Activated naive CD4-positive, alpha-beta T cell treated with anti-CD3 and anti-CD28 coated beads, Interleukin-2, amount 50 U/mL, for 24 hours (primary cell): ENCODE results near the gene CYB5R4.

Experiments used
- H3K27ac Mint-ChIP-seq: one replicate; pipeline ENCODE4 v1.8.0; 2021; ENCODE audit warnings: mild to moderate bottlenecking, mixed read lengths
- H3K27me3 Mint-ChIP-seq: one replicate; pipeline ENCODE4 v1.8.0; 2021; ENCODE audit warnings: mixed read lengths
- H3K36me3 Mint-ChIP-seq: one replicate; pipeline ENCODE4 v1.8.0; 2021; ENCODE audit warnings: mixed read lengths
- H3K4me1 Mint-ChIP-seq: one replicate; pipeline ENCODE4 v1.8.0; 2021; ENCODE audit warnings: mixed read lengths
- H3K4me3 Mint-ChIP-seq: one replicate; pipeline ENCODE4 v1.8.0; 2021; ENCODE audit warnings: mild to moderate bottlenecking, mixed read lengths
- H3K9me3 Mint-ChIP-seq: one replicate; pipeline ENCODE4 v1.8.0; 2021; ENCODE audit warnings: mixed read lengths

The CYB5R4 gene

GRCh38 chr6:83859410-83860358 lies at the start of gene CYB5R4:
Gene CYB5R4, plus strand, starts transcription at chr6:83859689. Its CDS starts 94 bp downstream, at chr6:83859783.
- peak within 1 kb of the TSS; percentile 90 for H3K27ac Mint-ChIP-seq
- H3K4me3 Mint-ChIP-seq = peak within 1 kb of the TSS; percentile 93
- H3K27me3 Mint-ChIP-seq = peaks cover 11% of the 10 kb centered on the region
- H3K36me3 Mint-ChIP-seq = peaks cover under 1% of the 10 kb centered on the region
- no peaks in the 10 kb centered on the region for H3K9me3 Mint-ChIP-seq
- H3K4me1 Mint-ChIP-seq = peaks cover 37% of the 10 kb centered on the region

DNA sequence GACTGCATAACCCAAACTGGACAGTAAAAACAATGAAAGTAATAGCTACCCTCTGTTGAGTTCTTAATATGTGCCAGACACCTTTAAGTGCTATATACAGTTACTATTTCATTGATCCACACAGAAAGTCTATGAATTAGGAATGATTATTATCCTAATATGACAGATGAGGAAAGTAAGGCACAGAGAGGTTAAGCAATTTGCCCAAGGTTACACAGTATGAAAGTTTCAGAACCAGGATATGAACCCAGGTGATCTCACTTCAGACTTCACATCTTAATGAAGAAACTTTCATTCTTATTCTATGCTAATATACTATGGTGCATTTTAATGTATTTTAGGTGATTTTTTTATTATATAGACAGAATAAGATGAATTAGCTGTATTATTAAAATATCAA lies 46.9 kb upstream of the CYB5R4 start:
- Mint-ChIP-seq H3K36me3 (no peaks in the 10 kb centered on the region), H3K27me3 (no peaks in the 10 kb centered on the region), H3K9me3 (no peaks in the 10 kb centered on the region), H3K4me1 (no peaks in the 10 kb centered on the region), H3K27ac (no peak overlapping the region), H3K4me3 (no peak overlapping the region)

- peaks cover 1% of the 10 kb centered on the region for H3K27me3 Mint-ChIP-seq
- no peaks in the 10 kb centered on the region for H3K9me3 Mint-ChIP-seq
- no peaks in the 10 kb centered on the region for H3K4me1 Mint-ChIP-seq
- no peaks in the 10 kb centered on the region for H3K36me3 Mint-ChIP-seq
- H3K27ac Mint-ChIP-seq = no peak overlapping the region
- H3K4me3 Mint-ChIP-seq = no peak overlapping the region
Observed at GRCh38 chr6:83815631-83816272, 43.7 kb upstream of the CYB5R4 start.

GRCh38 chr6:83822629-83823169 lies 36.8 kb upstream of the CYB5R4 start:
- no peaks in the 10 kb centered on the region for H3K9me3 Mint-ChIP-seq
- H3K36me3 Mint-ChIP-seq = no peaks in the 10 kb centered on the region
- H3K27me3 Mint-ChIP-seq = peaks cover 8% of the 10 kb centered on the region
- H3K27ac Mint-ChIP-seq = no peak overlapping the region
- H3K4me3 Mint-ChIP-seq = no peak overlapping the region
- no peaks in the 10 kb centered on the region for H3K4me1 Mint-ChIP-seq

GRCh38 chr6:83824388-83824801 lies 35.1 kb upstream of the CYB5R4 start:
- Mint-ChIP-seq H3K36me3 (no peaks in the 10 kb centered on the region), H3K9me3 (no peaks in the 10 kb centered on the region), H3K27me3 (peaks cover 7% of the 10 kb centered on the region), H3K27ac (no peak overlapping the region), H3K4me1 (no peaks in the 10 kb centered on the region), H3K4me3 (no peak overlapping the region)

DNA sequence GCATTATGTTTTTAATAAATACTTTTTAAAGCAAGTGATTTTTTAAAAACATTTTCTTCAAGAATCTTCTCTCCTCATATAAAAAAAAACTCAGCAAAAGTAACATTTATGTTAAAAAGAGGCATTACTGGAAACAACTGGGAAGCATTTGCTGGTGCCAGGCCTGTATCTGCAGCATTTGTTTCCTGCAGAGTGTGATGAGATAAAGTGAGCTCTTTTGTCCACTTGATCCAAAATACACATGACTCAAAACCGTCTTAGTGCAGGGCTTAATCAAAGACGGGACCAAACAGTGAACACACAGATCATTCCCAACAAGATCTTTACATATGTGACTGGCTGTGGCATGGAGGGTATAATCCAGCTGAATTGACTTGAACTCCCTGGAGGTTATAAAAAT lies 34.7 kb upstream of the CYB5R4 start:
- Mint-ChIP-seq H3K27me3 (peaks cover 9% of the 10 kb centered on the region), H3K4me1 (no peaks in the 10 kb centered on the region)

GRCh38 chr6:83827050-83827449 lies 32.4 kb upstream of the CYB5R4 start:
- Mint-ChIP-seq H3K36me3 (no peaks in the 10 kb centered on the region), H3K4me3 (no peak overlapping the region), H3K9me3 (peaks cover 5% of the 10 kb centered on the region), H3K27ac (no peak overlapping the region), H3K4me1 (no peaks in the 10 kb centered on the region), H3K27me3 (peaks cover 17% of the 10 kb centered on the region)

More for the DNA sequence above, 34.7 kb upstream of the CYB5R4 start:
- Mint-ChIP-seq H3K27ac (no peak overlapping the region), H3K9me3 (no peaks in the 10 kb centered on the region), H3K36me3 (no peaks in the 10 kb centered on the region), H3K4me3 (no peak overlapping the region)

DNA sequence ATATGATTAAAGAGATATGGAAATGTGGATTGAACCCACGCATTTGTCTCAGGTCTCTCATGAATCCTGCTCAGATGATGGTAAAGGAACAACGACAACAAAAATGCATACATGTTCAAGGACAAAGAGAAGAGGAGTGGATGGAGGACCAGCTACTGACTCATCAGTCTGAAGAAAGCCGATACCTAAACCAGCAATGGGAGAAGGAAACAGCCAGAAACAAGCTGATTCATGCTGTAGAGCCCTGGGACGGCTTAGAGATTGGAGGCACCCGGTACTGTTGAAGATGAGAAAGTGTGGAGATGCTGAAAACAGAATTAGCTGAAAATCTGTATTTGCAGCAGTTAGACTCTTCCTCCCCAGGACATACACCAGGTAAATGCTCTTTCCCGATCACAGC lies 20.8 kb upstream of the CYB5R4 start:
- H3K27ac Mint-ChIP-seq = no peak overlapping the region
- H3K4me3 Mint-ChIP-seq = no peak overlapping the region
- H3K27me3 Mint-ChIP-seq = peaks cover 27% of the 10 kb centered on the region
- peaks cover 20% of the 10 kb centered on the region for H3K9me3 Mint-ChIP-seq
- H3K4me1 Mint-ChIP-seq = no peaks in the 10 kb centered on the region
- H3K36me3 Mint-ChIP-seq = peaks cover 2% of the 10 kb centered on the region

DNA sequence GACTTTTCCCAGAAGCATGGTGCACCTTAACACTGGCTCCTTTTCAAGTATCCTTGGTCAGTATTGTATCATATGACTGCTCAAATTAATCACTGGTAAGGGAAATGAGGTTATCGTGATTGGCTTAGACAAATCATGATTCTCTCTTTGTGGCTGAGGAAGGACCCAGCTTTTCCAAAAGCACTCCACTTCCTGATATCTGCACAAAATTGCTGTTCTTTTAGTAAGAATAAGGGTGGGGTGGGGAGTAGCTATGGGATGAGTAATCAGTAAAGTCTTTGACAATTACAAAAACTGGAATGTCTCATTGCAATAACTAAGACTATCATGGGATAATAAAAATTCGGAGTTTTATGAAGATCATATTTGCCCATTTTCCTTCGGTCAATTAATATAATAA lies 15.3 kb upstream of the CYB5R4 start:
- Mint-ChIP-seq H3K27ac (no peak overlapping the region), H3K4me3 (no peak overlapping the region), H3K4me1 (no peaks in the 10 kb centered on the region), H3K36me3 (peaks cover 2% of the 10 kb centered on the region), H3K9me3 (peaks cover 5% of the 10 kb centered on the region), H3K27me3 (peaks cover 19% of the 10 kb centered on the region)

DNA sequence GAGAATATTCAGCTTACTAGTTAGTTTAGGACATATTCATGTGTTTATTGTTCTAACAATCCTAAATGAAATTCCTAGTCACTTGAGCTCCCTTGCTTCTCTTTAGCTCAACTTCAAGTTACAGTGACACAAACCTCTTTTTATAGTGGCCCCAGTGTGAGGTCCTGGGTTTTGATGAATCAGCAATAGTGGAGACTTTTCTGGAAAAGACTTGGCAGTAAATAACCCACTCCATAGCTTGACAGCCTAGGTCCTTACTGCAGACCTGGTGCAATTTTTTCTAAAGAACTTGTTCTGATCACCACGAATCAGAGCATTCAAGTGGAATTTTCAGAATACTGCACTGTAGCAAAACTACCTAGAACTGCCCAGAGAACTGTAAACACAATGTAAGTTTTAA lies 13.2 kb upstream of the CYB5R4 start:
- H3K27ac Mint-ChIP-seq = no peak overlapping the region
- no peaks in the 10 kb centered on the region for H3K4me1 Mint-ChIP-seq
- peaks cover 29% of the 10 kb centered on the region for H3K27me3 Mint-ChIP-seq
- H3K4me3 Mint-ChIP-seq = no peak overlapping the region
- H3K36me3 Mint-ChIP-seq = no peaks in the 10 kb centered on the region
- peaks cover 2% of the 10 kb centered on the region for H3K9me3 Mint-ChIP-seq

GRCh38 chr6:83847179-83847578 lies 12.3 kb upstream of the CYB5R4 start:
- Mint-ChIP-seq H3K36me3 (no peaks in the 10 kb centered on the region), H3K27ac (no peak overlapping the region), H3K4me1 (no peaks in the 10 kb centered on the region), H3K9me3 (no peaks in the 10 kb centered on the region), H3K4me3 (no peak overlapping the region), H3K27me3 (peaks cover 36% of the 10 kb centered on the region)

- Mint-ChIP-seq H3K27ac (peak overlapping the region; percentile 48), H3K27me3 (peaks cover 40% of the 10 kb centered on the region), H3K36me3 (no peaks in the 10 kb centered on the region), H3K4me1 (peaks cover 3% of the 10 kb centered on the region), H3K9me3 (no peaks in the 10 kb centered on the region), H3K4me3 (no peak overlapping the region)
Observed at GRCh38 chr6:83849127-83849526, 10.4 kb upstream of the CYB5R4 start.

- H3K27ac Mint-ChIP-seq = no peak overlapping the region
- no peak overlapping the region for H3K4me3 Mint-ChIP-seq
- peaks cover 45% of the 10 kb centered on the region for H3K27me3 Mint-ChIP-seq
- H3K9me3 Mint-ChIP-seq = no peaks in the 10 kb centered on the region
- H3K4me1 Mint-ChIP-seq = peaks cover 5% of the 10 kb centered on the region
- no peaks in the 10 kb centered on the region for H3K36me3 Mint-ChIP-seq
Observed at GRCh38 chr6:83849610-83850009, 9.9 kb upstream of the CYB5R4 start.

GRCh38 chr6:83852528-83853177 lies 6.8 kb upstream of the CYB5R4 start:
- H3K36me3 Mint-ChIP-seq = no peaks in the 10 kb centered on the region
- no peaks in the 10 kb centered on the region for H3K9me3 Mint-ChIP-seq
- peak overlapping the region; percentile 24 for H3K4me3 Mint-ChIP-seq
- H3K27ac Mint-ChIP-seq = no peak overlapping the region
- H3K27me3 Mint-ChIP-seq = peaks cover 53% of the 10 kb centered on the region
- H3K4me1 Mint-ChIP-seq = peaks cover 5% of the 10 kb centered on the region

GRCh38 chr6:83853178-83854000 lies 6.1 kb upstream of the CYB5R4 start, which contains the start of gene RIPPLY2:
Gene RIPPLY2, plus strand, starts transcription at chr6:83853360. Its CDS starts 57 bp downstream, at chr6:83853417.
- no peaks in the 10 kb centered on the region for H3K36me3 Mint-ChIP-seq
- peaks cover 7% of the 10 kb centered on the region for H3K4me1 Mint-ChIP-seq
- H3K4me3 Mint-ChIP-seq = peak within 1 kb of the TSS; percentile 56
- H3K27me3 Mint-ChIP-seq = peaks cover 50% of the 10 kb centered on the region
- H3K27ac Mint-ChIP-seq = no peak within 1 kb of the TSS
- no peaks in the 10 kb centered on the region for H3K9me3 Mint-ChIP-seq
